ENCODE measurements around the gene CEACAM18. TPM values are rescaled to one million over a fixed set of nuclear protein-coding genes. Genes with fewer than 3 reads are reported as not detected.

CEACAM18 gene
- polyA plus RNA-seq, 3 donors from 2014 or later = not detected

GRCh38 chr19:51511353-51511752 lies 33.0 kb downstream of the CEACAM18 start:
- H3K36me3 Mint-ChIP-seq = no peaks in the 10 kb centered on the region
- no peaks in the 10 kb centered on the region for H3K4me1 Mint-ChIP-seq
- peaks cover 0 to 8% (median 6%) of the 10 kb centered on the region in 3 donors for H3K27me3 Mint-ChIP-seq (ENCODE audit: low read depth in 3 of 3)
- H3K9me3 Mint-ChIP-seq = no peaks in the 10 kb centered on the region
- no peak overlapping the region for H3K4me3 Mint-ChIP-seq
- H3K27ac Mint-ChIP-seq = no peak overlapping the region
- DNase-seq = no peak

GRCh38 chr19:51513968-51514367 lies 35.6 kb downstream of the CEACAM18 start:
- Mint-ChIP-seq H3K4me1 (no peaks in the 10 kb centered on the region), H3K4me3 (no peak overlapping the region), H3K27me3 (ENCODE audit: low read depth in 3 of 3) (peaks cover 1 to 11% (median 8%) of the 10 kb centered on the region in 3 donors), H3K9me3 (no peaks in the 10 kb centered on the region), H3K27ac (no peak overlapping the region), H3K36me3 (no peaks in the 10 kb centered on the region)
- DNase-seq = no peak

- Mint-ChIP-seq H3K27me3 (ENCODE audit: low read depth in 3 of 3) (peaks cover 1 to 11% (median 8%) of the 10 kb centered on the region in 3 donors), H3K4me1 (no peaks in the 10 kb centered on the region), H3K36me3 (no peaks in the 10 kb centered on the region), H3K27ac (no peak overlapping the region), H3K9me3 (no peaks in the 10 kb centered on the region), H3K4me3 (no peak overlapping the region)
- peak; percentile 37 to 51 (median 49) for DNase-seq
Observed at GRCh38 chr19:51514866-51515481, 36.6 kb downstream of the CEACAM18 start.

GRCh38 chr19:51520728-51521127 lies 42.4 kb downstream of the CEACAM18 start:
- H3K36me3 Mint-ChIP-seq = no peaks in the 10 kb centered on the region
- H3K9me3 Mint-ChIP-seq = no peaks in the 10 kb centered on the region
- no peaks in the 10 kb centered on the region for H3K4me1 Mint-ChIP-seq
- DNase-seq = no peak
- H3K27ac Mint-ChIP-seq = no peak overlapping the region
- no peak overlapping the region for H3K4me3 Mint-ChIP-seq
- peaks cover 3 to 7% (median 5%) of the 10 kb centered on the region in 3 donors for H3K27me3 Mint-ChIP-seq (ENCODE audit: low read depth in 3 of 3)

GRCh38 chr19:51521357-51521756 lies 43.0 kb downstream of the CEACAM18 start:
- Mint-ChIP-seq H3K27ac (no peak overlapping the region), H3K4me1 (no peaks in the 10 kb centered on the region), H3K9me3 (no peaks in the 10 kb centered on the region), H3K4me3 (no peak overlapping the region), H3K36me3 (no peaks in the 10 kb centered on the region), H3K27me3 (ENCODE audit: low read depth in 3 of 3) (peaks cover 3 to 7% (median 6%) of the 10 kb centered on the region in 3 donors)
- DNase-seq = no peak

GRCh38 chr19:51521781-51522180 lies 43.4 kb downstream of the CEACAM18 start:
- no peak overlapping the region for H3K4me3 Mint-ChIP-seq
- DNase-seq = no peak
- no peaks in the 10 kb centered on the region for H3K4me1 Mint-ChIP-seq
- no peak overlapping the region for H3K27ac Mint-ChIP-seq
- H3K27me3 Mint-ChIP-seq (ENCODE audit: low read depth in 3 of 3) = peaks cover 3 to 8% (median 7%) of the 10 kb centered on the region in 3 donors
- no peaks in the 10 kb centered on the region for H3K36me3 Mint-ChIP-seq
- no peaks in the 10 kb centered on the region for H3K9me3 Mint-ChIP-seq

GRCh38 chr19:51524666-51525264 lies 46.4 kb downstream of the CEACAM18 start:
- H3K4me3 Mint-ChIP-seq = no peak overlapping the region
- no peaks in the 10 kb centered on the region for H3K36me3 Mint-ChIP-seq
- H3K27me3 Mint-ChIP-seq (ENCODE audit: low read depth in 3 of 3) = peaks cover 3 to 13% (median 5%) of the 10 kb centered on the region in 3 donors
- no peak overlapping the region for H3K27ac Mint-ChIP-seq
- no peaks in the 10 kb centered on the region for H3K9me3 Mint-ChIP-seq
- DNase-seq = no peak
- no peaks in the 10 kb centered on the region for H3K4me1 Mint-ChIP-seq

GRCh38 chr19:51525651-51526050 lies 47.3 kb downstream of the CEACAM18 start:
- peaks cover 3 to 13% (median 5%) of the 10 kb centered on the region in 3 donors for H3K27me3 Mint-ChIP-seq (ENCODE audit: low read depth in 3 of 3)
- no peak for DNase-seq
- no peaks in the 10 kb centered on the region for H3K9me3 Mint-ChIP-seq
- H3K4me3 Mint-ChIP-seq = no peak overlapping the region
- no peaks in the 10 kb centered on the region for H3K36me3 Mint-ChIP-seq
- H3K27ac Mint-ChIP-seq = no peak overlapping the region
- H3K4me1 Mint-ChIP-seq = no peaks in the 10 kb centered on the region

GRCh38 chr19:51529301-51529700 lies 51.0 kb downstream of the CEACAM18 start:
- peaks cover 0 to 13% (median 3%) of the 10 kb centered on the region in 3 donors for H3K27me3 Mint-ChIP-seq (ENCODE audit: low read depth in 3 of 3)
- H3K4me3 Mint-ChIP-seq = no peak overlapping the region
- H3K27ac Mint-ChIP-seq = no peak overlapping the region
- peaks cover 11 to 20% of the 10 kb centered on the region in 2 donors for H3K4me1 Mint-ChIP-seq
- H3K36me3 Mint-ChIP-seq = no peaks in the 10 kb centered on the region
- DNase-seq = no peak
- H3K9me3 Mint-ChIP-seq = no peaks in the 10 kb centered on the region

- H3K27me3 Mint-ChIP-seq (ENCODE audit: low read depth in 3 of 3) = peaks cover 0 to 16% (median 3%) of the 10 kb centered on the region in 3 donors
Observed at GRCh38 chr19:51530616-51531015, 52.3 kb downstream of the CEACAM18 start.

GRCh38 chr19:51531349-51532315 lies 53.3 kb downstream of the CEACAM18 start, which contains the start of gene SIGLEC6:
SIGLEC6 (minus strand) TSS chr19:51531670; CDS start chr19:51531648, 22 bp downstream.
- peak within 1 kb of the TSS; percentile 52 to 76 (median 57) for H3K4me3 Mint-ChIP-seq

More at GRCh38 chr19:51530616-51531015, 52.3 kb downstream of the CEACAM18 start:
- Mint-ChIP-seq H3K36me3 (no peaks in the 10 kb centered on the region), H3K27ac (no peak overlapping the region), H3K4me3 (no peak overlapping the region), H3K4me1 (peaks cover 11 to 20% of the 10 kb centered on the region in 2 donors), H3K9me3 (no peaks in the 10 kb centered on the region)
- DNase-seq = no peak

GRCh38 chr19:51535535-51535934 lies 57.2 kb downstream of the CEACAM18 start:
- H3K27me3 Mint-ChIP-seq (ENCODE audit: low read depth in 3 of 3) = peaks cover 0 to 15% (median 12%) of the 10 kb centered on the region in 3 donors

More at GRCh38 chr19:51531349-51532315, 53.3 kb downstream of the CEACAM18 start, which contains the start of gene SIGLEC6:
- H3K9me3 Mint-ChIP-seq = no peaks in the 10 kb centered on the region
- H3K4me1 Mint-ChIP-seq = peaks cover 11 to 20% of the 10 kb centered on the region in 2 donors
- peaks cover 0 to 15% (median 3%) of the 10 kb centered on the region in 3 donors for H3K27me3 Mint-ChIP-seq (ENCODE audit: low read depth in 3 of 3)
- peak; percentile 41 to 51 (median 42) for DNase-seq
- no peaks in the 10 kb centered on the region for H3K36me3 Mint-ChIP-seq
- H3K27ac Mint-ChIP-seq = peak within 1 kb of the TSS in 2 of 6 donors; percentile 21 to 31

GRCh38 chr19:51539821-51540366 lies 61.6 kb downstream of the CEACAM18 start:
- Mint-ChIP-seq H3K27me3 (ENCODE audit: low read depth in 3 of 3) (peaks cover 3 to 20% (median 15%) of the 10 kb centered on the region in 3 donors), H3K9me3 (no peaks in the 10 kb centered on the region), H3K4me1 (no peaks in the 10 kb centered on the region), H3K4me3 (no peak overlapping the region), H3K27ac (no peak overlapping the region), H3K36me3 (no peaks in the 10 kb centered on the region)
- no peak for DNase-seq

More at GRCh38 chr19:51535535-51535934, 57.2 kb downstream of the CEACAM18 start:
- Mint-ChIP-seq H3K36me3 (no peaks in the 10 kb centered on the region), H3K9me3 (no peaks in the 10 kb centered on the region), H3K4me3 (no peak overlapping the region), H3K4me1 (peaks cover 11 to 20% of the 10 kb centered on the region in 2 donors), H3K27ac (no peak overlapping the region)
- no peak for DNase-seq
